GM21737 (cell line): ENCODE data around the gene BIN1.

Source experiments
- ATAC-seq: cut with Tn5 transposase; IDR thresholded peaks from one replicate; pipeline ENCODE4 v1.9.1; 2021; ENCODE audit warnings: mild to moderate bottlenecking, moderate library complexity; ENCODE audit not compliant: unreplicated experiment

Gene BIN1

DNA sequence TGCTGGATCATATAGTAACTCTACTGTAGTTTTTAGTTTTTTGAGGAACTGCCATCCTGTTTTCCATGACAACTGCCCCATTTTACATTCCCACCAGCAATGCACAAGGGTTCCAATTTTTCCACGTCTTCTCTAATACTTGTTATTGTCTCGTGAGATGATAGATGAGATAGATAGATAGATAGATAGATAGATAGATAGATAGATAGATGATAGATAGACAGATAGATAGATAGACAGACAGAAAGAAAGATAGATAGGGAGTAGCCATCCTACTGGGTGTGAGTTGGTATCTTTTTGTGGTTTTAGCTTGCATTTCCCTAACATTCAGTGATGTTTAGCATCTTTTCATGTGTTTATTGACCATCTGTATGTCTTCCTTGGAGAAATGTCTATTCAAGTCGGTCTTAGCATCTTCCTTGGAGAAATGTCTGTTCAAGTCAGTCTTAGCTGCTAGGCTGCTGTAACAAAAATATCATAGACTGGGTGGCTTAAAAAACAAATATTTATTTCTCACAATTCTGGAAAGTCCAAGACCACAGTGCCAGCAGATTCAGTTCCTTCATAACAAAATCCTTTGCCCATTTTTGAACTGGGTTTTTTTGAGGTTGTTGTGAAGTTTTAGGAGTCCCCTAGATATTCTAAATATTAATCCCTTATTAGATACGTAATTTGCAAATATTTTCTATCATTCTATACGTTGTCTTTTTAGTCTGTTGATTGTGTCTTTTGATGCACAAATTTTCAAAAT, 98.5 kb downstream of the BIN1 start:
- ATAC-seq: no peak

DNA sequence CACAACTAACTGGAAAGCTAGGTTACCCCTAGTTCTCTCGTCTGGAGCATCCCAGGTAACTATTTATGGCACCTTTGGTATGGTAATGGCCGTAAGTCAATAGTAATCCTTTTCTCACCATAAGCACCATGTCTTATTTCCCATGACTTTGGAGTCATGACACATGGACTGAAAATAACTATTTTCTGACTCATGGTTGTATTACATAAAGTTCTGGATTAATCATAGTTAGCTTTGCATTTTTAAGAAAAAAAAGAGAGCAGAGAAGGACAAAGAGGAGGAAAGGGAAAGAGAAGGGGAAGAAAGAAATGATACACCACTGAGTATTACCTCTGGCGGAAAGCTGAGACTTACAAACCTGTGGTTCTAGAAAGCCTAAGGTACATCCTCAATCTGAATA, 99.3 kb downstream of the BIN1 start:
- no peak for ATAC-seq

DNA sequence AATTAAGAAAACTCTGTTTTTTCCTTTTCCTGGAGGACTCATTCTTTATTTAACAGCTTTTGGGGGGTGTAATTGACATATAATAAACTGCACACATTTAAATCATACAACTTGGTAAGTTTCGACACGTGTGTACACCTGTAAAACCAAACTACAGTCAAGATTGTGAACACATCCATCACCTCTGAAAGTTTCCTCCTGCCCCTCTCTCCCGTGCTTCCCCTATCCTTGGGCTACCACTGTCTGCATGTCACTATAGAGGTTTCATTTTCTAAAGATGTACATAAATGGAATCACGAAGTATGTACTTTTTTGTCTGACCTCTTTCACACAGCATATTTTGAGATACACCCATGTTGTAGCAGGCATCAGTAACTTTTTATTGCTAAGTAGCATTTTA, 100.0 kb downstream of the BIN1 start:
- ATAC-seq: no peak

DNA sequence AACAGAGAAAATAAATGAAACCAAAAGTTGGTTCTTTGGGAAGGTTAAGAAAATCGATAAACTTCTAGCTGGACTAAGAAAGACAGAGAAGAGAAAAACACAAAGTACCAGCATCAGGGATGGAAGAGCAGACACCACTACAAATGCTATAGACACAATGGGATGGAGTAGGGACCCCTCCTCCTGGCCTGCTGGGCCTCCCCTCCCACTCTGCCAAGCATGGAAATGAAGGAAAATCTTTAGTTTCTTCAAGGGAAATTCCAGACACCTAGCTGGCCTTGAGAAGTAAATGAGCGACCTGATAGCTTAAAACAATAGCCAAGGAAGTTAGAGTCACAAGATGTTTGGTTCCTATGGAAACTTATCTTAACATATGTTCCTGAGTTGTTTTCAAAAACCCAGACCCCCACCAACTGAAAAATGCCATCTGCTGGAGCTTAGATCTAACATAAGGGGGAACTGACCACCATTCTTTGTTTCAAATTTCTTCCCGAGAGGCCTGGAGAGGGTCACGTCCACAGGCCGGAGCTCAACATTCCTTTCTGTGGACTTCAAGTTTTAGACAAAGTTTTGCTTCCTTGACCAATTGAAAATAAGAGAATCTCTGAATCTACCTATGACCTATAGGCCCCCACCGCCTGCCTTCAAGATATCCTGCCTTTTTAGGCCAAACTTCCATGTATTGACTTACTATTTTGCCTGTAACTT, 101.9 kb downstream of the BIN1 start:
- ATAC-seq: no peak

DNA sequence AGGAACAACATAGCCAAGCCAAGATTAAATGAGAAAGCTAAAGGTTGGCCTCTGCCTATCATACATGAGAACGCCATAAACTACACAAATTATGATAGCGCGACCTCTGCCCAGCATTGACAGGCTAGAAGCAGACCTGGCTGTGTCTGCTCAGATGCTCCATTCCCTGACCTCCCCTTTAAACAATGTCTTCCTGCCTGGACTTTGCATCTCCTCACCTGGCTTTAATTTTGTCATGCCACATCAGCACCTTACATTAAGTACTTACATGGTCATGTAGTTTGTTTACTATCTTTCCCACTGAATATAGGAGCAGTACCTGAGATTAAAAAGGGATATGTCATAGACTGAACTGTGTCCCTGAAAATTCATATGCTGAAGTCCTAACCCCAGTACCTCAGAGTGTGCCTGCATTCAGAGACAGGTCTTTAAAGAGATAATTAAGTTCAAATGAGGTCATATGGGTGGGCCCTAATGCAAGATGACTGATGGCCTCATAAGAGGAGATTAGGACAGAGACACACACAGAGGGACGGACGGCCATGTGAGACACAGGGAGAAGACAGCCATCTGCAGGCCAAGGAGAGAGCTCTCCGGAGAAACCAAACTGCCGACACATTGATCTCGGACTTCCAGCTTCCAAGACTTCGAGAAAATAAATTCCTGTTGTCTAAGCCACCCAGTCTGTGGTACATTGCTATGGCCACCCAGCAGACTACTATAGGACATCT, 103.7 kb downstream of the BIN1 start:
- no peak for ATAC-seq

DNA sequence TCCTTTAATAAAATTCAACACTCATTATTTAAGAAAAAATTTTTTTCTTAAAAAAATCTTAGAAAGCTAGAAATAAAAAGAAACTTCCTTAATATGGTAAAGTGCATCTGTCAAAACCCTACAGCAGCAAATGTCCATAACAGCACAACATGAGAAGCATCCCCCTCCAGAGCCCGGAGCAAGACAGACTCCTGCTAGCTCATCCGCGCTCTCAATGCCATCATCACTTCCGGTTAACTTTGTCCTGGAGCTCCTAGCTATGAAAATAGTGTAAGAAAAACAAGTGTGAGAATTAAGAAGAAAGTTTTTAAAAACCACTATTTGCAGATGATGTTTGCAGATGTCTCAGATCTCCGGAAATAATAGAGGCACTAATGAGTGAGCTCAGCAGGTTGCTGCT, 105.2 kb downstream of the BIN1 start:
- no peak for ATAC-seq

DNA sequence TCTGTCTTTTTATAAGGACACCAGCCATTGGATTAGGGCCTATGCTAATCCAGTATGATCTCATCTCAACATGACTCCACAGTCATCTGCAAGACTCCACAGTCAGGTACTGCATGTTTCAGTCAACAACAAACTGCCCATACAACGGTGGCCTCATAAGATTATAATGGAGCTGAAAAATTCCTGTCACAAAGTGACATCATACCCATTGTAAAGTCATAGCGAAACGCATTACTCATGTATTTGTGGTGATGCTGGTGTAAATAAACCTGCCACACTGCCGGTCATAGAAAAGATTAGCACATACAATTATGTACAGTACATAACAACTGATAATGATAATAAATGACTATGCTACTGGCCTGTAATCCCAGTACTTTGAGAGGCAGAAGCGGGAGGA, 106.0 kb downstream of the BIN1 start:
- no peak for ATAC-seq

DNA sequence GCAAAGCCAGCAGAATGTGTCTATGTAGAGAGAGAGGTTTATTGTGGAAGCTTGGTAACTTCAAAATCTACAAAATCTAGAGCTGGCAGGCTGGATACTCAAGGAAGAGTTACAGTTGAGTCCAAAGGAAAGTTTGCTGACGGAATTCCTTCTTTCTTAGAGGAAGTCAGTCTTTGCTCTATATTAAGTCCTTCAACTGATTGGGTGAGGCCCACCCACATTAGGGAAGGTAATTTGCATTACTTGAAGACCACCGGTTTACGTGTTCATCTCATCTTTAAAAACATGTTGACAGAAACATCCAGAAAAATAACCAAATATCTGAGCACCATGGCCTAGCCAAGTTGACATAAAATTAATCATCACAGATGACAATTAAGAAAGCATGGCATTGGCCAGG, 106.8 kb downstream of the BIN1 start:
- no peak for ATAC-seq

DNA sequence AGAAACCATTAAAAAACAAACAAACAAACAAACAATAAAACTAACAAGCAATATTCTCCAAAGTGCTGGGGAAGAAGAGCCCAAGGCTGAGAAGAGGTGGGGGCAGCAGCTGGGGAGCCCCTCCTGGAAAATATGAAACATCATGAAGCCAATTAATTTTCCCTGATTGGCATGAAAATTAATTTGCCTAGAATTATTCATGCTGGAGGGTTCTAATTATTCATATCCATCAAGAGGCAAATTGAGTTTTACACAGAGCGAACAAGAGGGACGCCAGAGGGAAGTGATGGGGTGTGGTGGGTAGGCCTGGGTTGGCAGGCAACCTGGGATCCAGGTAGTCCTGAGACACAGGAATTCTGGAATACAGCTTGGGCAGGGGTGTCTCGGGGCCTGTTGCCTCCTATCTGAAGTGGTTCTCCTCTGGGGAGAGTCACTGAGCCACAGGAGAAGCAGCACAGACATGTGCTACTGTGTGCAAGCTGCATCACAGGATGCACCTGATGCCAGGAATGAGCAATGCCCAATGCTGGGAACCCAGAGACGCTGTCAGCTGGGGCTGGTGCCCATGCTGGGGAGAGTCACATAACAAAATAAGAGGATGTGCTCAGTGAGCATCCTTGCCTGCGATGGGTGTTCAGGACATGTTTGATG, 107.7 kb downstream of the BIN1 start:
- ATAC-seq: no peak

DNA sequence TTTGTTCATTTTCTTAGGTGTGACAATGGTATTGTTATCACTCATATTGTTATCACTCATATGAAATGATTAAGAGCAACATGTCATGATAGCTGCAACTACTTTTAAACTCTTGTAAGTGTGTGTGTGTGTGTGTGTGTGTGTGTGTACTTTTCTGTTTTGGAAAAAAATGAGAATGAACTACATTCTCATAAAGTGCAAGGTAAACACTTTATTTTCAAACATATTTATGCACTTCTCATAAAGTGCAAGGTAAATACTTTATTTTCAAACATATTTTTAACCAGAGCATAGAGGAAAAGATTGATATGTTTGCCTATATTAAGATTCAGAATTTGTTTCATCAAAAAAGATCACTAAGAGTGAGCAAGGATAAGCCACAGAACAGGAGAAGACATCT, 108.5 kb downstream of the BIN1 start:
- ATAC-seq: no peak
